Cardiac fibroblast (primary cell): ENCODE data around the gene SENP1.

Experiments used
- DNase-seq, 2 donors: peaks; one replicate each; pipeline versions ENCODE4 v3.0.0 to v3.0.0-alpha.2; 2010; ENCODE audit warnings: low read depth in 2 of 2
- H3K4me3 ChIP-seq, 2 donors: replicated peaks in 1 of 2; 1 replicate in 1 of 2; 2 replicates in 1 of 2; pipeline ENCODE4 v1.5.1; 2011; ENCODE audit warnings: low read depth in 2 of 2, low read length in 2 of 2, mild to moderate bottlenecking in 2 of 2, moderate library complexity in 1 of 2
- CTCF ChIP-seq: IDR thresholded peaks from one replicate; pipeline ENCODE4 v1.5.1; 2011; ENCODE audit warnings: low read depth, mild to moderate bottlenecking, low read length, inconsistent platforms

The SENP1 gene

GRCh38 chr12:48033451-48033850 lies 72.4 kb downstream of the SENP1 start:
- no peak for TF ChIP-seq CTCF
- H3K4me3 ChIP-seq = no peak overlapping the region
- DNase-seq = no peak

GRCh38 chr12:48032597-48032996 lies 73.3 kb downstream of the SENP1 start:
- DNase-seq = no peak

GRCh38 chr12:48031135-48031960 lies 74.5 kb downstream of the SENP1 start:
- no peak overlapping the region for H3K4me3 ChIP-seq
- no peak for DNase-seq
- no peak for TF ChIP-seq CTCF

More at GRCh38 chr12:48032597-48032996, 73.3 kb downstream of the SENP1 start:
- TF ChIP-seq CTCF = no peak
- H3K4me3 ChIP-seq = no peak overlapping the region

GRCh38 chr12:48030173-48030650 lies 75.7 kb downstream of the SENP1 start:
- no peak for TF ChIP-seq CTCF
- DNase-seq = no peak
- no peak overlapping the region for H3K4me3 ChIP-seq

- no peak overlapping the region for H3K4me3 ChIP-seq
- no peak for TF ChIP-seq CTCF
- DNase-seq = no peak
Observed at GRCh38 chr12:48029491-48030172, 76.2 kb downstream of the SENP1 start.

GRCh38 chr12:48028541-48029431 lies 77.1 kb downstream of the SENP1 start:
- no peak overlapping the region for H3K4me3 ChIP-seq
- DNase-seq = no peak

More at GRCh38 chr12:48028541-48029431, 77.1 kb downstream of the SENP1 start:
- no peak for TF ChIP-seq CTCF
